OCI-LY3 (cell line): Measurements from ENCODE around the gene PARD3.

Experiments
- CTCF ChIP-seq: fragments of 200-600, 300-600 bp; sonication (generic); IDR thresholded peaks from 2 replicates; pipeline ENCODE4 v1.5.1; 2014; ENCODE audit warnings: antibody characterized with exemption, low read length, low read depth
- EZH2phosphoT487 ChIP-seq: fragments of 200-600 bp; shearing (Covaris generic); IDR thresholded peaks from 2 replicates; pipeline ENCODE4 v1.6.1; 2018; ENCODE audit warnings: antibody characterized with exemption, mixed run types, low read depth

- TF ChIP-seq CTCF (no peak), EZH2phosphoT487 (no peak)
These were observed 382.5 kb downstream of the PARD3 start for GRCh38 chr10:34432589-34432988.
